ENCODE data around the gene TWIST2. TPM values are rescaled to one million over a fixed set of nuclear protein-coding genes. Genes with fewer than 3 reads are reported as not detected.

TWIST2 gene
- polyA plus RNA-seq, 1 donor from 2014 or later, result not detected

DNA sequence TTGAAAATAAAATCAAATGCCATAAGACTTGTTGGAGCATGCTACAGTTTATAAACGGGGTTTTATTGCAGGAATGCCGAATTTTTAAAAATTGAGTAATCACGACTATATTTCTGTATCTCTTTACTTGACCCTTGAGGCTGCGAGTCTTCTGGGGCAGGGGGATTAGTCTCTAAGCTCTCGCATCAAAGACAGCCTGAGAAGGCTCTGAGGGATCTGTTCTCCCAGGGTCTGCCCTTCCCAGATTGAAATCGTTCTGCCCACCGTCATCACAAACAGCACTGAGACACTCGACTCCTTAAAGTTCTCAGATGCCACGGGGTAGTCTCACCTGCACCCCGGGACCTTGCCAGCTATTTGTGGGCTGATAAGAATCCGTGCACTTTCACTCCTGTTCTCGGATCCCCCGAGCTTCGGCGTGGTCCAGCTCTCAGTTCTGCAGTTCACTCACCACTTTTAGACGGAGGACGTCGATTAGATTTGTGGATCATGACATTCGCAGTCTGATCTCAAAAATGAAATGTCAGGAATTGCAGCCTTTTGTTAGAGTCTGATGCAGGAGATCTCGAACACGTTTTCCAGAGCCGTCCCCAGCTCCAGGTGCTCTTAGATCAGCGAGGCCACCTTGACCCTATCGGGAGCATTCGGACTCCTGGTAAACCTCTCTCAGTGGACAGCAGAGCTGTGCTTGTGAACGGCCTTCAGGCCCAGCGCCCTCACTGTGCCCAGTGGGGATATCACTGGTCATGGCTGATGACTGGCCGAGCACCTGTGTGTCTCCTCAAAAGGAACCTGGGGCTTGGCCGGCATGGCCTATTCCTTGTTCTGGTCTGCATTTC, 43.0 kb downstream of the TWIST2 start:
- Histone ChIP-seq H3F3A (ENCODE audit: insufficient read depth, low read length, poor library complexity, severe bottlenecking) (no peaks in the 10 kb centered on the region), H3K79me2 (replicated peaks; ENCODE audit: insufficient read depth, low read length) (no peaks in the 10 kb centered on the region), H4K20me1 (ENCODE audit: insufficient read depth) (no peaks in the 10 kb centered on the region), H3K9me2 (ENCODE audit: insufficient read depth, low read length) (no peaks in the 10 kb centered on the region), H3K9ac (ENCODE audit: low read length) (no peak overlapping the region), H3K4me2 (ENCODE audit: low read length) (no peak overlapping the region), H3K36me3 (ENCODE audit: insufficient read depth, low read length) (no peaks in the 10 kb centered on the region), H3K27me3 (ENCODE audit: insufficient read depth, low read depth, low read length) (no peaks in the 10 kb centered on the region), H3K27ac (ENCODE audit: low read length) (no peak overlapping the region), H3K4me3 (ENCODE audit: low read length) (no peak overlapping the region), H2AFZ (ENCODE audit: low read depth, low read length) (no peak overlapping the region), H3K9me3 (ENCODE audit: low read length) (no peaks in the 10 kb centered on the region)
- TF ChIP-seq TAF1 (IDR thresholded peaks at IDR 0.05; ENCODE audit: low read depth), result no peak
- no peak for TF ChIP-seq POLR2AphosphoS5 (IDR thresholded peaks at IDR 0.05)
- TF ChIP-seq, protein P1, sequence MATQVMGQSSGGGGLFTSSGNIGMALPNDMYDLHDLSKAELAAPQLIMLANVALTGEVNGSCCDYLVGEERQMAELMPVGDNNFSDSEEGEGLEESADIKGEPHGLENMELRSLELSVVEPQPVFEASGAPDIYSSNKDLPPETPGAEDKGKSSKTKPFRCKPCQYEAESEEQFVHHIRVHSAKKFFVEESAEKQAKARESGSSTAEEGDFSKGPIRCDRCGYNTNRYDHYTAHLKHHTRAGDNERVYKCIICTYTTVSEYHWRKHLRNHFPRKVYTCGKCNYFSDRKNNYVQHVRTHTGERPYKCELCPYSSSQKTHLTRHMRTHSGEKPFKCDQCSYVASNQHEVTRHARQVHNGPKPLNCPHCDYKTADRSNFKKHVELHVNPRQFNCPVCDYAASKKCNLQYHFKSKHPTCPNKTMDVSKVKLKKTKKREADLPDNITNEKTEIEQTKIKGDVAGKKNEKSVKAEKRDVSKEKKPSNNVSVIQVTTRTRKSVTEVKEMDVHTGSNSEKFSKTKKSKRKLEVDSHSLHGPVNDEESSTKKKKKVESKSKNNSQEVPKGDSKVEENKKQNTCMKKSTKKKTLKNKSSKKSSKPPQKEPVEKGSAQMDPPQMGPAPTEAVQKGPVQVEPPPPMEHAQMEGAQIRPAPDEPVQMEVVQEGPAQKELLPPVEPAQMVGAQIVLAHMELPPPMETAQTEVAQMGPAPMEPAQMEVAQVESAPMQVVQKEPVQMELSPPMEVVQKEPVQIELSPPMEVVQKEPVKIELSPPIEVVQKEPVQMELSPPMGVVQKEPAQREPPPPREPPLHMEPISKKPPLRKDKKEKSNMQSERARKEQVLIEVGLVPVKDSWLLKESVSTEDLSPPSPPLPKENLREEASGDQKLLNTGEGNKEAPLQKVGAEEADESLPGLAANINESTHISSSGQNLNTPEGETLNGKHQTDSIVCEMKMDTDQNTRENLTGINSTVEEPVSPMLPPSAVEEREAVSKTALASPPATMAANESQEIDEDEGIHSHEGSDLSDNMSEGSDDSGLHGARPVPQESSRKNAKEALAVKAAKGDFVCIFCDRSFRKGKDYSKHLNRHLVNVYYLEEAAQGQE (IDR thresholded peaks at IDR 0.05; ENCODE audit: borderline replicate concordance), result no peak
- TF ChIP-seq, protein P2, sequence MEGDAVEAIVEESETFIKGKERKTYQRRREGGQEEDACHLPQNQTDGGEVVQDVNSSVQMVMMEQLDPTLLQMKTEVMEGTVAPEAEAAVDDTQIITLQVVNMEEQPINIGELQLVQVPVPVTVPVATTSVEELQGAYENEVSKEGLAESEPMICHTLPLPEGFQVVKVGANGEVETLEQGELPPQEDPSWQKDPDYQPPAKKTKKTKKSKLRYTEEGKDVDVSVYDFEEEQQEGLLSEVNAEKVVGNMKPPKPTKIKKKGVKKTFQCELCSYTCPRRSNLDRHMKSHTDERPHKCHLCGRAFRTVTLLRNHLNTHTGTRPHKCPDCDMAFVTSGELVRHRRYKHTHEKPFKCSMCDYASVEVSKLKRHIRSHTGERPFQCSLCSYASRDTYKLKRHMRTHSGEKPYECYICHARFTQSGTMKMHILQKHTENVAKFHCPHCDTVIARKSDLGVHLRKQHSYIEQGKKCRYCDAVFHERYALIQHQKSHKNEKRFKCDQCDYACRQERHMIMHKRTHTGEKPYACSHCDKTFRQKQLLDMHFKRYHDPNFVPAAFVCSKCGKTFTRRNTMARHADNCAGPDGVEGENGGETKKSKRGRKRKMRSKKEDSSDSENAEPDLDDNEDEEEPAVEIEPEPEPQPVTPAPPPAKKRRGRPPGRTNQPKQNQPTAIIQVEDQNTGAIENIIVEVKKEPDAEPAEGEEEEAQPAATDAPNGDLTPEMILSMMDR (IDR thresholded peaks at IDR 0.05; ENCODE audit: poor library complexity, severe bottlenecking), result no peak
- TF ChIP-seq EP300 (conservative IDR thresholded peaks at IDR 0.05; ENCODE audit: poor library complexity, severe bottlenecking), result no peak
- no peak for TF ChIP-seq EZH2 (IDR thresholded peaks at IDR 0.05; ENCODE audit: borderline replicate concordance, insufficient read depth, low read length, poor library complexity, severe bottlenecking)
- TF ChIP-seq RAD21 (conservative IDR thresholded peaks at IDR 0.05), result no peak
- no peak for TF ChIP-seq MXI1 (conservative IDR thresholded peaks at IDR 0.05; ENCODE audit: poor library complexity, severe bottlenecking)

DNA sequence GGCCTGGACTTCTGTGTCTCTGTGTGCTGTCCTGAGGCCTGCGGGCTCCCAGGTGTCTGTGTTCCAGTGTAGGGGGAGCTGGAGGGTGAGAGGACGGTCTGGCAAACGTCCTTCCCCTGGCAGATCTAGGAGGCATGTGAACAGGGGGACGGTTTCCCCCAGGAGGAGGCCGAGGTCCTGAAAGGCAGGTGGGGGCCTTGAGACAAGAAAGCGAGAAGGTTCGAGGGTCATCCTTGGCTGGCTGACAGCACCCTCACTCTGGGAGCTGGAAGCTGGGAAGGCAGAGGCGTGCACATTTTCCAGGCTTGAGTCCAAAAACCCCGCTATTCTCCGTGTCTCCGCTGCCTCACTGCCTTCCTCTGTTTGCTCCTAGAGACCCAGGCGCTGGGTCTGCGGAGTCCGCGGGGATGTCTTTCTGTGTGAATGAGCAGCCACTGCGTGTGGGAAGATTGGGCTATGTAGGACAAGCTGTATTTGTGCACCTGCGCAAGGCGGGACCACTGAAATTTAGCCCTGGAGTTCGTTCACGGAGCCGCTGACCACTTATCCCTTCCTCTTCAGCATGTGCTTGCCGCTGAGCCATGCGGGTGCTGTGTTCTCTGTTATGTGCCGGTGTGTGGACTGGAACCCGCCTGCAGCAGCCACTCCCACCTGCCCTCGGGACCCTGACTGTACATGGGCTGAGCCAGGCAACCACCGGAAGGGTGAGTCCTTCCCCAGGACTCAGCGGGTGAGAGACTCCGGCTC, 43.7 kb downstream of the TWIST2 start:
- no peaks in the 10 kb centered on the region for H3K27me3 ChIP-seq (ENCODE audit: insufficient read depth, low read depth, low read length)
- H3K4me3 ChIP-seq (ENCODE audit: low read length), result no peak overlapping the region
- no peak overlapping the region for H3K9ac ChIP-seq (ENCODE audit: low read length)
- no peak for TF ChIP-seq TAF1 (IDR thresholded peaks at IDR 0.05; ENCODE audit: low read depth)
- no peak for TF ChIP-seq RAD21 (conservative IDR thresholded peaks at IDR 0.05)
- no peak for TF ChIP-seq EZH2 (IDR thresholded peaks at IDR 0.05; ENCODE audit: borderline replicate concordance, insufficient read depth, low read length, poor library complexity, severe bottlenecking)
- TF ChIP-seq MXI1 (conservative IDR thresholded peaks at IDR 0.05; ENCODE audit: poor library complexity, severe bottlenecking), result no peak
- no peak for TF ChIP-seq SMC3 (conservative IDR thresholded peaks at IDR 0.05; ENCODE audit: poor library complexity)
- TF ChIP-seq, protein P2 (IDR thresholded peaks at IDR 0.05; ENCODE audit: poor library complexity, severe bottlenecking), result no peak
- TF ChIP-seq, protein P1 (IDR thresholded peaks at IDR 0.05; ENCODE audit: borderline replicate concordance), result no peak
- TF ChIP-seq EP300 (conservative IDR thresholded peaks at IDR 0.05; ENCODE audit: poor library complexity, severe bottlenecking), result no peak
- TF ChIP-seq POLR2AphosphoS5 (IDR thresholded peaks at IDR 0.05), result no peak
- H3K27ac ChIP-seq (ENCODE audit: low read length), result no peak overlapping the region
- H3K9me2 ChIP-seq (ENCODE audit: insufficient read depth, low read length), result no peaks in the 10 kb centered on the region
- no peak overlapping the region for H2AFZ ChIP-seq (ENCODE audit: low read depth, low read length)
- no peaks in the 10 kb centered on the region for H3F3A ChIP-seq (ENCODE audit: insufficient read depth, low read length, poor library complexity, severe bottlenecking)
- H3K4me2 ChIP-seq (ENCODE audit: low read length), result no peak overlapping the region
- no peaks in the 10 kb centered on the region for H3K9me3 ChIP-seq (ENCODE audit: low read length)
- H4K20me1 ChIP-seq (ENCODE audit: insufficient read depth), result no peaks in the 10 kb centered on the region
- H3K36me3 ChIP-seq (ENCODE audit: insufficient read depth, low read length), result no peaks in the 10 kb centered on the region
- H3K79me2 ChIP-seq (replicated peaks; ENCODE audit: insufficient read depth, low read length), result no peaks in the 10 kb centered on the region

All from neural cell (in vitro differentiated cells).